ENCODE measurements around the gene KCNE5.

GRCh38 chrX:109578916-109579315, 46.1 kb downstream of the KCNE5 start:
- TF ChIP-seq CTCF (IDR thresholded peaks at IDR 0.05), result no peak
- no peak for TF ChIP-seq POLR2A (IDR thresholded peaks at IDR 0.05)

Measured in thyroid gland (tissue), 4 donors.